GM19372 (cell line): Measurements from ENCODE around the gene AFF3.
"Not testable (repeated sequence)": the region's sequence is repeated elsewhere in the genome, so short reads cannot be mapped to it uniquely, and the experiment has no call there.

ENCODE experiments used
- ATAC-seq: cut with Tn5 transposase; IDR thresholded peaks from one replicate; pipeline ENCODE4 v1.9.1; 2021; ENCODE audit warnings: mild to moderate bottlenecking, low read depth, moderate library complexity; ENCODE audit not compliant: unreplicated experiment

The AFF3 gene

GRCh38 chr2:99776906-99777646, 365.3 kb downstream of the AFF3 start:
- no peak for ATAC-seq

GRCh38 chr2:99776206-99776905, 366.0 kb downstream of the AFF3 start:
- no peak for ATAC-seq

GRCh38 chr2:99775585-99775984, 366.8 kb downstream of the AFF3 start:
- ATAC-seq = no peak

- not testable (repeated sequence) for ATAC-seq
Measured at GRCh38 chr2:99773642-99774041, 368.7 kb downstream of the AFF3 start.

GRCh38 chr2:99772591-99773331, 369.6 kb downstream of the AFF3 start:
- no peak for ATAC-seq

- no peak for ATAC-seq
Measured at GRCh38 chr2:99771681-99772333, 370.6 kb downstream of the AFF3 start.

- ATAC-seq = no peak
Measured at GRCh38 chr2:99770876-99771275, 371.5 kb downstream of the AFF3 start.

- ATAC-seq = no peak
Measured at GRCh38 chr2:99765731-99766318, 376.6 kb downstream of the AFF3 start.

GRCh38 chr2:99763764-99764163, 378.6 kb downstream of the AFF3 start:
- ATAC-seq = no peak

- no peak for ATAC-seq
Measured at GRCh38 chr2:99762714-99763113, 379.7 kb downstream of the AFF3 start.

GRCh38 chr2:99757611-99758114, 384.7 kb downstream of the AFF3 start:
- ATAC-seq = no peak

GRCh38 chr2:99756059-99756458, 386.3 kb downstream of the AFF3 start:
- no peak for ATAC-seq

GRCh38 chr2:99754210-99754609, 388.2 kb downstream of the AFF3 start:
- ATAC-seq = no peak

- ATAC-seq = no peak
Measured at GRCh38 chr2:99753505-99753904, 388.9 kb downstream of the AFF3 start.

- ATAC-seq = no peak
Measured at GRCh38 chr2:99748344-99748743, 394.0 kb downstream of the AFF3 start.

- no peak for ATAC-seq
Measured at GRCh38 chr2:99747842-99748241, 394.5 kb downstream of the AFF3 start.

GRCh38 chr2:99743146-99743545, 399.2 kb downstream of the AFF3 start:
- no peak for ATAC-seq

GRCh38 chr2:99737537-99737936, 404.9 kb downstream of the AFF3 start:
- no peak for ATAC-seq

GRCh38 chr2:99735753-99736152, 406.6 kb downstream of the AFF3 start:
- ATAC-seq = no peak

GRCh38 chr2:99735314-99735713, 407.1 kb downstream of the AFF3 start:
- not testable (repeated sequence) for ATAC-seq
